GM23248 (cell line): ENCODE measurements around the gene ACOT6.

Experiments
- EZH2 ChIP-seq: fragments of 200-600 bp; sonication (generic); IDR thresholded peaks from 2 replicates; pipeline ENCODE4 v1.6.1; 2018; ENCODE audit warnings: antibody characterized with exemption, mild to moderate bottlenecking; ENCODE audit not compliant: insufficient read depth, poor library complexity, severe bottlenecking
- EZH2phosphoT487 ChIP-seq: fragments of 200-600 bp; sonication (generic); IDR thresholded peaks from 2 replicates; pipeline ENCODE4 v1.6.1; 2018; ENCODE audit warnings: antibody characterized with exemption, moderate library complexity, mild to moderate bottlenecking, low read depth; ENCODE audit not compliant: insufficient read depth

DNA sequence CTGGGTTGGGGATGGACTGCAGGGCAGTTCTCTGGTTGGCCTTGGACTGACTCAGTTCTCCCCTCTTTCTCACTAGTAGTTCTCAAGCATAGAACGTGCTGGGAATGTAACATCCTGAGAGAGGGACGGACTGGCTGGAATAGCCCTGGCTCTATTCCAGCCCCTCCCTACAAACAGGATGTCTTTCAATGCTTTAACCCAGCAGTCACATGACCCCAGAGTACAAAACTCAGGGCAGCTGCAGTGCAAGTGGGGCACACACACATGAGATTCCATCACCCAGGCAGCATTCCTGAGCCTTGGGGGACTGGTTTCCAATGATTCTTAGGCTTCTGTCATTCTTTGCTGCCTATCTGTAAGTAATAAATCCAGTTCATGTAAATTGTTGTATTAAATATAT lies 1.6 kb upstream of the ACOT6 start:
- TF ChIP-seq EZH2: no peak
- TF ChIP-seq EZH2phosphoT487: no peak
